ENCODE results near the gene CRYGS.

DNA sequence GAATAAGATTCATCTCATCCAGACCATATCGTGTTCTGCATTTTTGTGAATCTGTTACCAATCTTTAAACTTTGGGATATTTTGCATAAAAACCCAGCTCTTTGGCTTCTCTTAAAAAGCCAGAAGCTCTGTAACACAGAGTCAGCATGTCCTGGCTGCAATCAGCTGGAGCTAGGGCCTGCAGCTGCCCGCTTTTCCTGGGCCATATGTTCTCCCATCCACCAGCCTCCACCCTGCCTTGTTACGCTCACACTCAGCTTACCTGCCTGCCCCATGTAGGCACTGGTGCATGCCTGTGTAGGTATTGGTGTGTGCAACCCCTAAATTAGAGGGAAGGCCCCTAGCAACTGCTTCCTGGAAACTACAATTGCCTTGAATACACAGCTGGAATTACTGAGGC is 48.2 kb downstream of the CRYGS start:
- TF ChIP-seq POLR2A (IDR thresholded peaks at IDR 0.05) = no peak
- TF ChIP-seq, protein P1, sequence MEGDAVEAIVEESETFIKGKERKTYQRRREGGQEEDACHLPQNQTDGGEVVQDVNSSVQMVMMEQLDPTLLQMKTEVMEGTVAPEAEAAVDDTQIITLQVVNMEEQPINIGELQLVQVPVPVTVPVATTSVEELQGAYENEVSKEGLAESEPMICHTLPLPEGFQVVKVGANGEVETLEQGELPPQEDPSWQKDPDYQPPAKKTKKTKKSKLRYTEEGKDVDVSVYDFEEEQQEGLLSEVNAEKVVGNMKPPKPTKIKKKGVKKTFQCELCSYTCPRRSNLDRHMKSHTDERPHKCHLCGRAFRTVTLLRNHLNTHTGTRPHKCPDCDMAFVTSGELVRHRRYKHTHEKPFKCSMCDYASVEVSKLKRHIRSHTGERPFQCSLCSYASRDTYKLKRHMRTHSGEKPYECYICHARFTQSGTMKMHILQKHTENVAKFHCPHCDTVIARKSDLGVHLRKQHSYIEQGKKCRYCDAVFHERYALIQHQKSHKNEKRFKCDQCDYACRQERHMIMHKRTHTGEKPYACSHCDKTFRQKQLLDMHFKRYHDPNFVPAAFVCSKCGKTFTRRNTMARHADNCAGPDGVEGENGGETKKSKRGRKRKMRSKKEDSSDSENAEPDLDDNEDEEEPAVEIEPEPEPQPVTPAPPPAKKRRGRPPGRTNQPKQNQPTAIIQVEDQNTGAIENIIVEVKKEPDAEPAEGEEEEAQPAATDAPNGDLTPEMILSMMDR (IDR thresholded peaks at IDR 0.05) = no peak

Data from uterus (tissue), 2 donors.